Measurements from ENCODE around the gene NOC4L.
"Not testable (repeated sequence)": the region's sequence is repeated elsewhere in the genome, so short reads cannot be mapped to it uniquely, and the experiment has no call there.

The NOC4L gene

GRCh38 chr12:132144115-132144809 is at the start of gene NOC4L, which contains the start of gene DDX51:
NOC4L (plus strand) TSS chr12:132144457; CDS start chr12:132144489, 32 bp downstream.
DDX51 (minus strand) TSS chr12:132144319; CDS start chr12:132144296, 23 bp downstream.
- Mint-ChIP-seq H3K36me3 (peaks cover 14% of the 10 kb centered on the region), H3K4me1 (peaks cover 42% of the 10 kb centered on the region), H3K27ac (peak within 1 kb of the TSS; percentile 90), H3K27me3 (no peaks in the 10 kb centered on the region), H3K9me3 (no peaks in the 10 kb centered on the region), H3K4me3 (peak within 1 kb of the TSS; percentile 87)
- ATAC-seq: peak; percentile 93

DNA sequence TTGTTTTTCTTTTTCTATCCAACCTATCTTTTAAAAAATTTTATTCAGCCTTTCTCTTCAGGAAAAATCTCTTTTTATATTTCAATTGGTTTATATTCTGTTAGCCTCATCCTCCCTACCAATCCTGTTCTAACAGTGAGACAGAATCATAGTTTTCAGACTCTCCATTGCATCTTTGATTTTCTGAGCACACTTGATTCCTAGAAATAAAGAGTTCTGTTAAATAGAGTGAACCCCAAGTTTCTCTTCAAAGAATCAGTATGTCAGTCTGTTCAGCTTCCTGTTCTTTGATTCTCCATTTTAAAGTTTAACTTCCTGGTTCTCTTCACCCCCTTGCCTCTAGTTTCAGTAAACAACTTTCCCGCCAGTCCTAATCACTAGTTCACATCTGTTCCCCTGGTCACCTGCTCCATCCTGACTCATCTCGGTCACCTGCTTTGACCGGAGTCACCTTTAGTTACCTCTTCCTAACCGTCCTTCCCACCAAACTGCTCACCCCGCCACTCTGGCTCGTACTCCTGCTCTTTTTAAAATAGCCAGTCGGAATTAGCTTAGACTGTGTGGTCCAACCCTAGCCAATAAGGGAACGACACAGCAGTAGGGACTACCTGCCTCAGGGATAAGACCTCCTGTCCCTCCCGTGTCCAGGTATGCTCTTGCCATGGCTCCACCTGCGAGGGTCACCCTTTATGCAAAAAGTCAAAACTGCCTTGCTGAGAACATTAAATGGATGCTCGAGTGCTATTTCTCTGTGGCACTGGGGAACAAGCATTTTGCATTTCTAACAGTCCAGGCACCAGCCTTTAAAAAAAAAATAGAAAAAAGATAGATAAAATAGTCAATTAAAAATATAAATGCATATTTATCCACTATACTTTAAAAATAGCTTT is 48.5 kb upstream of the NOC4L start:
- Mint-ChIP-seq H3K4me1 (peaks cover 11% of the 10 kb centered on the region), H3K27me3 (no peaks in the 10 kb centered on the region), H3K27ac (peak overlapping the region; percentile 0), H3K9me3 (peaks cover 7% of the 10 kb centered on the region), H3K4me3 (no peak overlapping the region), H3K36me3 (peaks cover 38% of the 10 kb centered on the region)
- no peak for ATAC-seq

- no peak for ATAC-seq
- Mint-ChIP-seq H3K4me3 (no peak overlapping the region), H3K9me3 (peaks cover 7% of the 10 kb centered on the region), H3K27ac (no peak overlapping the region), H3K36me3 (peaks cover 39% of the 10 kb centered on the region), H3K4me1 (peaks cover 10% of the 10 kb centered on the region), H3K27me3 (no peaks in the 10 kb centered on the region)
Observed at GRCh38 chr12:132099739-132100138, 44.5 kb upstream of the NOC4L start.

DNA sequence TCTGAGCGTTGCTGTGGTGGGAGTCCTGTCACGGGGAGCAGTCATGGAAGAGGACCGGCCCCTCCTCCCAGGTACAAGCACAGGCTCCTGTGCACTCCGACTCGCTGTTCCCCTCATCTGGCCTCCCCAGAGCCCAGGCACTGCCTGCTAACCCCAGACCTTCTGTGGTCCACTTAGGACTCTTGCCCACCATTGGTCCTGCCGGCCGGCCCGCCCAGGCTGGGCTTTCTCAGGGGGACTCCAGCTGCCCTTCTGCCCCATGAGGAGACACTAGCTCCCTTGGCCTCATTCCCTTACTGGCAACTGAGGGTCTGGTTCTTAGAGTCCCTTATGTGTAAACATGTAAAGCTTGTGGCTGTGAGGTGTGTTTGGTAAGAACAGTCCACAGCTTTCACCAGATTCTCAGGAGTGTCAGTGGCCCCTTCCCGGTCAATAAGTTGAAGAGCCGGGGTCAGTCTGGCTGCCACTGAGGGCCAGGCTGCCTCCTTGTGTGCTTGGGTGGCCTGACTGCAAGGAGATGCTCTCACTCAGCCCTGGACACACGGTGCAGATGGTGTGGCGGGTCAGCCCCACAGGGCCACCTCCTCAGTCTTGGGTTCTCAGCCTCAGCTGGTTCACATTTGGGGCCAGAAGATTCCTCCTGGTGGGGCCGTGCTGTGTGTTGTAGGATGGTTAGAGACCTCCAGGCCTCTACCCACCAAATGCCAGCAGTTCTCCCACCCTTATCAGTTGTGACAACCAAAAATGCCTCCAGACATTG is 43.8 kb upstream of the NOC4L start:
- H3K4me1 Mint-ChIP-seq: peaks cover 6% of the 10 kb centered on the region
- H3K27ac Mint-ChIP-seq: no peak overlapping the region
- H3K36me3 Mint-ChIP-seq: peaks cover 41% of the 10 kb centered on the region
- ATAC-seq: no peak
- peaks cover 7% of the 10 kb centered on the region for H3K9me3 Mint-ChIP-seq
- H3K4me3 Mint-ChIP-seq: no peak overlapping the region
- no peaks in the 10 kb centered on the region for H3K27me3 Mint-ChIP-seq

DNA sequence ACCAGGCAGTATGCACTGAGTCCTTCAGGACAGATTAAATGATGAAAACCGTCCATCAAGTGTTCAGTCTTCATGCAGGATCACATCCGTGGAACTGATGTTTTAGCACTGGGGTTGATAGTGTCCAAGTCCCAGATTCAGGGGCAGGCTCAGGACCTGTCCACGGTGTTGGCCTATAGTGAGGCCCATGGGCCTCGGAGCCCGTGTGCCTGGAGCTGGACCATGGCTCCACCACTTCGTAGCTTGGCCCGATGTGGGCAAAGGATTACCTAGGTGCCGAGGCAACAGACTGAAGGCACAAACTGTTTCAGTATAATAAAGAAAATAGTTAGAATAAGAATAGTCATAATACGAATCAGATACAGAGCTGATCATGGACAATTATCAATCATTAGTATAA is 42.0 kb upstream of the NOC4L start:
- Mint-ChIP-seq H3K4me3 (no peak overlapping the region), H3K27ac (no peak overlapping the region), H3K36me3 (peaks cover 23% of the 10 kb centered on the region), H3K9me3 (no peaks in the 10 kb centered on the region), H3K4me1 (no peaks in the 10 kb centered on the region), H3K27me3 (no peaks in the 10 kb centered on the region)
- no peak for ATAC-seq

GRCh38 chr12:132103072-132103471 is 41.2 kb upstream of the NOC4L start:
- H3K27me3 Mint-ChIP-seq, H3K27ac Mint-ChIP-seq, ATAC-seq, H3K4me3 Mint-ChIP-seq, H3K4me1 Mint-ChIP-seq, H3K9me3 Mint-ChIP-seq: not testable (repeated sequence)
- peaks cover 17% of the 10 kb centered on the region for H3K36me3 Mint-ChIP-seq

DNA sequence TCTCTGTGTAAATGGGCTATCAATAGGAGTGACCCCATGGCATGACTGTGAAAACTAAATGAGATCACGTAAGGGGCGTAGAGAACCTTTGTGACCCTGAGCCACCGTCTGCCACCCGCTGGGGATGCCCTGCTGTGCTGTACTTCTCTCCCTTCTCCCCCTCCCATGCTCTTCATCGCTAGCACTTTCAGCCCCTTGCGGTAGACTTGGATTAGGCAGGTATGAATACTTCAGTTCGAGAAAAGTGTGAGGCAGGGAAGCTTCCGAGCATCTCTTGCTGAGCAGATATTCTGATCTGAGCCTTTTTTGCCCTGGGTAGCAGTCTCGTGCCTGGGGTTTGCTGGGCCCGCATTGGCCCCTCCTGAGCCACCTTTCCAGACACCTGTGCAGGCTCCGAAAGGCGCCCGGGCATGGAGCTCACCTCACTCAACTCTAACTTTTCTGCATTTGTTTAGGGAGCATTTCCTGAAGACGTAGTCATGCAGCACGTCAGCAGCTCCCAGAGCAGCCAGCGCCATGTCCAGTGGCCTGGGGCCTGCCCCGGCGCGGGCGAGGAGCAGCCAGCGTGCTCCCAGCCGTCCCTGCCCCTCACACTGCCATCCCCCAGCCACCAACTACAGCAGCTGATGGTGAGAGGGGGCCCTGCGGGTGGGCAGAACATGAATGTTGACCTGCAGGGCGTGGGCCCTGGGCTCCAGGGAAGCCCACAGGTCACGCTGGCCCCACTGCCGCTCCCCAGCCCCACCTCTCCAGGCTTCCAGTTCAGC is 40.5 kb upstream of the NOC4L start:
- Mint-ChIP-seq H3K4me3 (no peak overlapping the region), H3K36me3 (peaks cover 16% of the 10 kb centered on the region), H3K27me3 (no peaks in the 10 kb centered on the region), H3K4me1 (no peaks in the 10 kb centered on the region), H3K9me3 (no peaks in the 10 kb centered on the region), H3K27ac (no peak overlapping the region)
- ATAC-seq: no peak

DNA sequence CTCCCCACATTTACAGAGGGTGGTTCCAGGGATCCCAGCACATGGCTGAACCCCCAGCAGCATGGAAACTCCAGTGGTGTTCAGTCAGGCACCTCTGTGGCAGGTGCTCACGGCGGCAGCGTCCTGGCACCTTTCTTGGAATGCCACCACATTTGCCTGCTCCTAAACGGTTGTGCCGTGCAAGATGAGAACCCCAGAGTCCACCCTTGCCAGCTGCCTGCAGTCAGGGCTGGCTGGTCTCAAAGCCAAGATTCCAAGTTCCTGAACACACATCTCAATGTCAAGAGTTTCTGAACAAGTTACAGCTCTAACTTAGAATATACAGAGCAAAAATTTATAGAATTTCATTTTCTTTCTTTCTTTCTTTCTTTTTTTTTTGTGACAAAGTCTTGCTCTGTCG is 38.8 kb upstream of the NOC4L start:
- Mint-ChIP-seq H3K27me3 (no peaks in the 10 kb centered on the region), H3K4me3 (no peak overlapping the region), H3K36me3 (peaks cover 22% of the 10 kb centered on the region), H3K4me1 (no peaks in the 10 kb centered on the region), H3K27ac (no peak overlapping the region), H3K9me3 (no peaks in the 10 kb centered on the region)
- ATAC-seq: no peak

DNA sequence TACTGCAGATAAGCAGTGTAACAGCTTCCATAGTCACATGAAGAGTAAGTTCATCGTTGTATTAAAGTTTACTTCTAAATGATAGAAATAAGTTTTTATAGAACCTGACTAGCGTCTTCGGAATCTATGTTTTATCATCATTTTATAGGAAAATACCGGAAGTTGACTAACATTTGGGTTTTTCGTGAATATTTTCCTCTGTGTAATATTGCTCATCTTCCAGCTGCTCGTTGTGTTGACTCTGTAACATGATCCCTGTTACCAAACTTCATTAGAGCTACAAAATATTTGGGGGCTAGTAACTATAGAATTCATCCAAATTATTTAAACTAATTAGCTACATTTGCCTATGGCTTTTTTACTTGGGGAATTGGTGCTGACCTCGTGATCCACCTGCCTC is 37.3 kb upstream of the NOC4L start:
- no peak overlapping the region for H3K27ac Mint-ChIP-seq
- H3K4me1 Mint-ChIP-seq: no peaks in the 10 kb centered on the region
- no peaks in the 10 kb centered on the region for H3K27me3 Mint-ChIP-seq
- ATAC-seq: no peak
- no peak overlapping the region for H3K4me3 Mint-ChIP-seq
- peaks cover 30% of the 10 kb centered on the region for H3K36me3 Mint-ChIP-seq
- no peaks in the 10 kb centered on the region for H3K9me3 Mint-ChIP-seq

DNA sequence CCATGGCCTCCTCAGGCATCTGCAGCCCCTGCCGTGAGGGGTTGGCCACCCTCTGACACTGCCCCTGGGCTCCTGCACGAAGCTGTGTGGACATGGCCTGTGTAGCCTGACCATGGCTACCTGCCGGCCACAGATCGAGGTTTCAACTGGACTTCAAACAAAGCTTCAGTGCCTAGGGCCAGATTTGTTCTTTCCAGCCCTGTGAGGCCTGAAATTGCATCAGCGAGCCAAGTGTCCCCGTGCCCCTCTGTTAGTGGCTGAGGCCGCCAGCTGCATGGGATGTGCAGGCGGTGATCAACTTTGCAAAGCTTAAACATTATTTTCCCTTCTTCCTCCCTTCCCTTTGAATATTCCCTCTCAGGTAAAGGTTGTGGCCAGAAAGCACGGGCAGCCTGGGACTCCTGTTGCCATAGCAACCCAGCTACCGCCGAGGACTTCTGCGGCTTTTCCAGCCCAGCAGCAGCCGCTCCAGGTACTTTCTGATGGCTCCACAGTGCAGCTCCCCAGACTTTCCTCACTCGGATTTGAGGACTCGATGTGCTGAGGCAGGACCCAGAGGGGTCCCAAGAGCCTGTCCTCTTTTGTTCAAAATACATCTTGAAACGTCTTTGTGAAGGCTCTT is 35.9 kb upstream of the NOC4L start:
- H3K9me3 Mint-ChIP-seq: no peaks in the 10 kb centered on the region
- no peaks in the 10 kb centered on the region for H3K27me3 Mint-ChIP-seq
- H3K4me1 Mint-ChIP-seq: no peaks in the 10 kb centered on the region
- H3K27ac Mint-ChIP-seq: no peak overlapping the region
- ATAC-seq: no peak
- no peak overlapping the region for H3K4me3 Mint-ChIP-seq
- peaks cover 31% of the 10 kb centered on the region for H3K36me3 Mint-ChIP-seq

DNA sequence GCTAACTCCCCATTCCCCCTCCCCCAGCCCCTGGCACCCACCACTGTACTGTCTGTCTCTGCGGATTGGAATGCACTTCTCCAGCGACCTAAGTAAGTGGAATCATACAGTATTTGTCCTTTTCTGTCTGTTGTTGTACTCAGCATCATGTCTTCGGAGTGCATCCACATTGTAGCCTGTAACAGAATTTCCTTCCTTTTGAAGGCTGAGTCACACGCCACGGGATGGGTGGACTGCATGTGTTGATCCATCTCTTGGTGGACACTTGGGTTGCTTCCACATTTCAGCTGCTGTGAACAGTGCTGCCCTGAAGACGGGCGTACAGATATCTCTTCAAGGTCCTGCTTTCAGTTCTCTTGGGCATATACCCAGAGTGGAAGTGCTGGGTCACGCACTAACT is 34.5 kb upstream of the NOC4L start:
- Mint-ChIP-seq H3K27me3 (no peaks in the 10 kb centered on the region), H3K4me1 (no peaks in the 10 kb centered on the region), H3K27ac (no peak overlapping the region), H3K36me3 (peaks cover 34% of the 10 kb centered on the region), H3K9me3 (no peaks in the 10 kb centered on the region), H3K4me3 (no peak overlapping the region)
- ATAC-seq: no peak

DNA sequence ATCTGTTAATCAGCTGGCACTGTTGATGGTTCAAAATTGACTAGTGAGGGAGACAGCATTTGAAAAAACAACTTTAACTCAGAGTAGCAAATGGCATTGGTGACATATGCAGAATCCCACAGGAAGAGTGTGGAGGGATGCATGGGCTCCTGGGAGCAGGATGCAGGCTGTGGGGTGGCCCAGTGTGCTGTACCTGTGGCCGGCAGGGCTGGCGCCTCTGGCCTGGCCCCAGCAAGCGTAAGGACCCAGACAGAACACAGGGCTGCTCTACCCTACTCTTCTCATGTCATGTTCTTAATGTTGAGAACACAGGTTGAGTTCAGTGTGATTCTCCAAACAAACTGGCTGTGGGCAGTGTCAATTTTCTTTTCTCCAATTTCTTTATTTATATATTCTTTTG is 33.6 kb upstream of the NOC4L start:
- peaks cover 30% of the 10 kb centered on the region for H3K36me3 Mint-ChIP-seq
- H3K27ac Mint-ChIP-seq: no peak overlapping the region
- ATAC-seq: no peak
- no peak overlapping the region for H3K4me3 Mint-ChIP-seq
- H3K4me1 Mint-ChIP-seq: no peaks in the 10 kb centered on the region
- no peaks in the 10 kb centered on the region for H3K27me3 Mint-ChIP-seq
- no peaks in the 10 kb centered on the region for H3K9me3 Mint-ChIP-seq

GRCh38 chr12:132111654-132112304 is 32.5 kb upstream of the NOC4L start:
- no peaks in the 10 kb centered on the region for H3K27me3 Mint-ChIP-seq
- no peaks in the 10 kb centered on the region for H3K9me3 Mint-ChIP-seq
- peaks cover 36% of the 10 kb centered on the region for H3K36me3 Mint-ChIP-seq
- ATAC-seq: no peak
- no peak overlapping the region for H3K4me3 Mint-ChIP-seq
- H3K27ac Mint-ChIP-seq: no peak overlapping the region
- H3K4me1 Mint-ChIP-seq: no peaks in the 10 kb centered on the region

DNA sequence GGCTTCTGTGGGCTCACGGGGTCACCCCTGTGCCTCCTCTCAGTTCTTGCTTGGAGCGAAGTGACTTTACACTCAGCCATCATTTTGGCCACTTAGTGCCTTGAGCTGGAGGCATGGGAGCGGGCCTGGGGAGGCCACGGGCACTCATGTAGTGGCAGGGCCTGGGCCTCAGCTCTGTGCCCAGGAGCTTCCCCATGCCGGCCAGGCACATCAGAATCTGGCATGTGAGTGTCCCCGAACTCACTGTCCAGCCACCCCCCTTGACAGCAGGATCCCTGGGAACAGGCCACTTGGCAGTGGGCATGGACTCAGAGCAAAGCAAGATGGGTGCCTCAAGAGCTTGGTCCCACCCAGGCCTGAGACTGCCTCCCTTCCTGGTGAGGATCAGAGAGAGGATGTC is 29.6 kb upstream of the NOC4L start:
- Mint-ChIP-seq H3K4me1 (no peaks in the 10 kb centered on the region), H3K27me3 (no peaks in the 10 kb centered on the region), H3K36me3 (peaks cover 25% of the 10 kb centered on the region), H3K27ac (no peak overlapping the region), H3K4me3 (no peak overlapping the region), H3K9me3 (no peaks in the 10 kb centered on the region)
- ATAC-seq: no peak

Data from stimulated activated memory B cell treated with anti-CD40 and anti-IgM and Interleukin-4, amounts not matched to agents 10 μg/mL and 1 μg/mL and 100 μg/mL, for 72 hours (primary cell).